KOPT-K1 (cell line): ENCODE data around the gene COMMD10.

Experiments
- H3K27ac ChIP-seq: fragments of 200-600 bp; sonication (generic); 2 replicates; pipeline ENCODE4 v1.5.1; 2016; ENCODE audit warnings: antibody characterized with exemption, mild to moderate bottlenecking, low read depth, low read length; ENCODE audit not compliant: poor library complexity, severe bottlenecking
- H3K36me3 ChIP-seq: fragments of 200-600 bp; sonication (generic); 2 replicates; pipeline ENCODE4 v1.5.1; 2017; ENCODE audit warnings: antibody characterized with exemption, mild to moderate bottlenecking, low read length, moderate library complexity; ENCODE audit not compliant: insufficient read depth
- H3K9me3 ChIP-seq: fragments of 200-600 bp; sonication (generic); 2 replicates; pipeline ENCODE4 v1.5.1; 2017; ENCODE audit warnings: antibody characterized with exemption, low read length, mild to moderate bottlenecking; ENCODE audit not compliant: insufficient read depth, poor library complexity, severe bottlenecking

The COMMD10 gene

GRCh38 chr5:116084871-116085715, at the start of gene COMMD10:
COMMD10 (plus strand) TSS chr5:116085025.
- peak within 1 kb of the TSS; percentile 76 for H3K27ac ChIP-seq
- H3K9me3 ChIP-seq: no peaks in the 10 kb centered on the region
- peaks cover 16% of the 10 kb centered on the region; the same call in 1 of the 2 replicates for H3K36me3 ChIP-seq

DNA sequence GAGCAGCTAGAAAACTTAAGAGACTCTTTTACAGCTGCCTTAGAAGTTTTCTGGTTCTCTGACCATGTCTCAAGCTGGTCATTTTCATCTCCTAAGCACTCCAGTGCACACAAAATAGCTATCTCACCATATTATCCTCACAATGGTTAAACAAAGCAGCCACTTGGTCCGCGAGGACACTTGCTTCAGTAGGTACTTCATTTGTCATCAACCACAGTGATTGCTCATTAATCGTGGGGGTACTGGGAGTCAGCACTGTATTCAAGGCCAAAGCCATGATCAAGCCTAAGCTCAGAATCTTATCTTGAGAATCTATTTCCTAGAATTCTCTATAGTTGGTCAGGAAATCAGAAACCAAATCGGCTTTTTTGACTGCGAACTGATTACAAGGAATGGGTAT, 49.7 kb upstream of the COMMD10 start:
- Histone ChIP-seq H3K27ac (no peak overlapping the region), H3K9me3 (no peaks in the 10 kb centered on the region), H3K36me3 (no peaks in the 10 kb centered on the region)

DNA sequence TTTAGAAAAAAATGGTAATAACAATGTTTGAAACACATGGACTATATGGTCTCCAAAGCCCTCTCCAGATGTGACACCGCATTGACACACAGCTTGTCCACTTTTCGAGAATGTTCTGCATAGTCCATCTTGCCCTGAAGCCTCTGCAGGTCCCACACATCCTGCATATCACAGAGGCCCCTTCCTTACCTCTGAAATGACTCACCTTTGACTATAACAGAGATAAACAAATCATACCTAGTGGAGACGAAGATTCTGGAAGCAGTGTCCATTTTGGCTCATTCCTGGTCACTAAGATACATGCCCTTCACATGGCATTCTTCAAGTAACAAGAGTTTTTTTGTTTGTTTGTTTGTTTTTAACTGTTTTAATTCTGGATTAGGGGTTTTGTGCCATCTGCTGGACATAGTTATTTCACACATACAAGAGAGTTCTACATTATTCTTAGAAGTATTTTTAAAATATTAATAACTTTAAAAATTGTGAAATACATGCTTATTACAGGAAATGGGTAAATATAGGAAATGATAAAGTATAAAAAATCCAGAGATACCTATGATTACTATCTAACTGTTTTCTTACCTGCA, 47.5 kb upstream of the COMMD10 start:
- no peaks in the 10 kb centered on the region for H3K36me3 ChIP-seq
- H3K9me3 ChIP-seq: no peaks in the 10 kb centered on the region
- H3K27ac ChIP-seq: no peak overlapping the region

DNA sequence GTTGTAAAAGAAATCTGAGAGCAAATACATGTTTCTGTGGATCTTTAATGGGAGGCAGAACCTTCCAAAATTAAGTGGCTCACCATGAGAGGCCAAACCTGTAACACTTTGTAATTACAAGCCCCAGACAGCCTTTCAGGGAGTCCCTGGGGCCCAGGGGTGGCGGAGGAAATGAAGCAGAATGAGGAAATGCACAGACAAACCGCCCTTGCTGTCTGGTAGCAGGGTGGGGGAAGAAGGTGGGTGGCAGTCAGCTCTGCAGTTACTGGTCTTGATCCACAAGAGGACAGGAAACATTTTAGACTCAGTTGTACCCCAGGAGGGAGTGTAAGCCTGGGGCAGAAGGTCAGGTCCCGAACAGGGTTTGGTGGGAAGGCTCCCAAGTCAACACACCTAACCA, 46.0 kb upstream of the COMMD10 start:
- Histone ChIP-seq H3K36me3 (no peaks in the 10 kb centered on the region), H3K27ac (peak overlapping the region; percentile 53), H3K9me3 (no peaks in the 10 kb centered on the region)

GRCh38 chr5:116042375-116042774, 42.5 kb upstream of the COMMD10 start:
- H3K9me3 ChIP-seq: no peaks in the 10 kb centered on the region
- no peaks in the 10 kb centered on the region for H3K36me3 ChIP-seq
- no peak overlapping the region for H3K27ac ChIP-seq

GRCh38 chr5:116044073-116044472, 40.8 kb upstream of the COMMD10 start:
- no peak overlapping the region for H3K27ac ChIP-seq
- H3K36me3 ChIP-seq: no peaks in the 10 kb centered on the region
- no peaks in the 10 kb centered on the region for H3K9me3 ChIP-seq

- H3K9me3 ChIP-seq: no peaks in the 10 kb centered on the region
- H3K27ac ChIP-seq: no peak overlapping the region
- no peaks in the 10 kb centered on the region for H3K36me3 ChIP-seq
Measured at GRCh38 chr5:116045821-116046220, 39.0 kb upstream of the COMMD10 start.

DNA sequence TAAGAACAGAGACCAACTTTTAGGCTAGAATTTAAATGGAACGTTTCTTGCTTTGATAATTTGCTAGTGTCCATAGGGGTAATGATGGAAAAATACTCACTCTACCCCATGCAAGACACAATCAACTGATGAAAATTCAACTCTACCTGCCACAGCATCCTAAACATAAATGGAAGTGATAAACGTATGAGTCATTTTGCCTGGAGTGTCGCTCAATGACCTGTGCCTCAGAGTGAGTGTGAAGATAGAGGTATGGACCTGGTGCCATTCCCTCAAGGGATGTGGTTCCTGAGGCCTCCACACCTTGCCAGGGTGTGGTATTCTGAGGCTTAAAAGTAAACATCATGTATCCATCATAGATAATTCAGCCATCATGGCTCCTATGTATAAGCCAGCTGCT, 38.6 kb upstream of the COMMD10 start:
- Histone ChIP-seq H3K36me3 (no peaks in the 10 kb centered on the region), H3K27ac (no peak overlapping the region), H3K9me3 (no peaks in the 10 kb centered on the region)

DNA sequence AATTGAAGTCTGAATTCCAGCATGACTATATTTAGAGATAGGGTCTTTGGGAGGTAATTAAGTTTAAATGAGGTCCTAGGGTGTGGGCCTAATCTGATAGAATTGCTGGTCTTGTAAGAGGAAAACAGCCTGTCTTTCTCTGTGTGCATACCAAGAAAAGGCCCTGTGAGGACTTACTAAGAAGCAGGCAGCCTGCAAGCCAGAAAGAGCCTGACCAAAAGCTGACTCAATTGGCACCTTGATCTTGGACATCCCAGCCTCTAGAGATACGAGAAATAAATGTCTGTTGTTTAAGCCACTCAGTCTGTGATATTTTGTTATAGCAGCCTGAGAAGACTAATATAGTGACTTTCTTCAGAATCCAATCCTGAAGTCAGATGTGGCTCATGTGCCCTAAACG, 38.0 kb upstream of the COMMD10 start:
- no peaks in the 10 kb centered on the region for H3K36me3 ChIP-seq
- no peak overlapping the region for H3K27ac ChIP-seq
- no peaks in the 10 kb centered on the region for H3K9me3 ChIP-seq

- Histone ChIP-seq H3K9me3 (no peaks in the 10 kb centered on the region), H3K36me3 (no peaks in the 10 kb centered on the region), H3K27ac (no peak overlapping the region)
Measured at GRCh38 chr5:116058346-116058936, 26.4 kb upstream of the COMMD10 start.

- no peak overlapping the region for H3K27ac ChIP-seq
- no peaks in the 10 kb centered on the region for H3K9me3 ChIP-seq
- H3K36me3 ChIP-seq: no peaks in the 10 kb centered on the region
Measured at GRCh38 chr5:116062352-116062751, 22.5 kb upstream of the COMMD10 start.

GRCh38 chr5:116063950-116064349, 20.9 kb upstream of the COMMD10 start:
- Histone ChIP-seq H3K9me3 (no peaks in the 10 kb centered on the region), H3K27ac (no peak overlapping the region), H3K36me3 (no peaks in the 10 kb centered on the region)

DNA sequence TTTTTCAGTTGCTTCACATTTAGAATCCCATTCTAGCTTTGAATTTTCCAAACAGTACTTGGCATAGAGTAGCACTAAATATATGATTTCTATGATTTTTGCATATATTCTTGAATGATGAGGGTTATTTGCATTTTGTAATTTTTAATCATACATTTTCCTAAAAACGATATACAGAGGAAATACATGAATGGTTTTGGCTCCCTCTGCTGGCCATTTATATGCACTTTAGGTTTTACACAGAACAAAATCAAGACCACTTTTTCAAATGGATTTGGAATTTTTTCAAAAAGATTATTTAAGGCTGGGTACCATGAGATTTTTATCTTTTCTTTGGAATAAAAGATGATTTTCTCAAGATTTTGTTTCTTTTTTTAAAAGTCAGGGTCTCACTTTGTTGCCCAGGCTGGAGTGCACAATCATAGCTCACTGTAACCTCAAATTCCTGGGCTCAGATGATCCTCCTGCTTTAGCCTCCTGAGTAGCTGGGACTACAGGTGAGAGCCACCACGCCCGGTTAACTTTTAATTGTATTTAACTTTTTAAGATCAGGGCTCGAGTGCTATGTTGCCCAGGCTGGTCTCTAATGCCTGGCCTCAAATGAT, 16.7 kb upstream of the COMMD10 start:
- Histone ChIP-seq H3K9me3 (no peaks in the 10 kb centered on the region), H3K27ac (no peak overlapping the region), H3K36me3 (no peaks in the 10 kb centered on the region)

DNA sequence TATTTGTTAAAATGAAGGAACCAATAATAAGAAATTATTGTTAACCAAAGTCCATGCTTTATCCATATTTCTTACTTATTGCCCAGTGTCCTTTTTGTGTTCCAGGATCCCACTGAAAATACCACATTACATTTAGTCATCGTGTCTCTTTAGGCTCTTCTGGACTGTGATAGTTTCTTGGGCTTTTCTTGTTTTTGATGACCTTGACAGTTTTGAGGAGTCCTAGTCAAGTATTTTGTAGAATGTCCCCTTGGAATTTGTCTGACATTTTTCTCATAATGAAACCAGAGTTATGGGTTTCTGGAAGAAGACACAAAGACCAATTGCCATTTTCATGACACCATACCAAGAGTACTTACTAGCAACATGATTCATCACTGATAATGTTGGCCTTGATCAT, 13.6 kb upstream of the COMMD10 start:
- H3K9me3 ChIP-seq: no peaks in the 10 kb centered on the region
- H3K27ac ChIP-seq: no peak overlapping the region
- H3K36me3 ChIP-seq: no peaks in the 10 kb centered on the region

GRCh38 chr5:116075191-116075831, 9.5 kb upstream of the COMMD10 start:
- Histone ChIP-seq H3K9me3 (no peaks in the 10 kb centered on the region), H3K27ac (no peak overlapping the region), H3K36me3 (no peaks in the 10 kb centered on the region)
